ENCODE results near the gene NAA30. TPM values are rescaled to one million over a fixed set of nuclear protein-coding genes. Genes with fewer than 3 reads are reported as not detected.

Gene NAA30
- total and polyA plus RNA-seq, 2 donors (not counting 1 experiment from before 2014, with no cell fraction given), result 2.8 to 13.3 TPM

- POLR2A ChIA-PET, result no interaction called here
- Mint-ChIP-seq H3K27ac (no peak overlapping the region), H3K4me3 (no peak overlapping the region), H3K9me3 (ENCODE audit: insufficient read depth) (no peaks in the 10 kb centered on the region), H3K27me3 (no peaks in the 10 kb centered on the region), H3K4me1 (peaks cover 11% of the 10 kb centered on the region)
- Histone ChIP-seq H3K4me3 (ENCODE audit: control extremely low read depth in 1 of 5, extremely low read depth in 1 of 5, insufficient read depth in 1 of 5, low read depth in 2 of 5, low read length in 4 of 5) (no peak overlapping the region), H3K4me1 (ENCODE audit: control insufficient read depth in 2 of 2, insufficient read depth in 2 of 2, low read length in 2 of 2) (no peaks in the 10 kb centered on the region), H3K9me3 (ENCODE audit: control extremely low read depth in 1 of 3, control insufficient read depth in 2 of 3, insufficient read depth in 1 of 3, low read length in 2 of 3) (no peaks in the 10 kb centered on the region), H3K79me2 (ENCODE audit: control insufficient read depth, insufficient read depth, low read length) (peaks cover 5% of the 10 kb centered on the region), H3K4me2 (replicated peaks; ENCODE audit: low read depth, low read length, poor library complexity, severe bottlenecking) (no peak overlapping the region), H3K9ac (ENCODE audit: low read length) (no peak overlapping the region), H3K27me3 (replicated peaks in 1 of 4; ENCODE audit: control extremely low read depth in 1 of 4, control insufficient read depth in 3 of 4, insufficient read depth in 4 of 4, low read length in 3 of 4) (no peaks in the 10 kb centered on the region), H3K36me3 (replicated peaks in 1 of 2; ENCODE audit: control extremely low read depth in 1 of 2, control insufficient read depth in 1 of 2, extremely low read depth in 1 of 2, insufficient read depth in 2 of 2, low read length in 1 of 2) (peaks cover 0 to 14% of the 10 kb centered on the region in 2 experiments), H2AFZ (ENCODE audit: insufficient read depth, low read depth, low read length, poor library complexity, severe bottlenecking) (no peak overlapping the region), H4K20me1 (ENCODE audit: control insufficient read depth, insufficient read depth, low read length, poor library complexity, severe bottlenecking) (peaks cover 15% of the 10 kb centered on the region), H3K27ac (ENCODE audit: low read length in 2 of 2) (no peak overlapping the region)
- TF ChIP-seq CTCF (IDR thresholded peaks at IDR 0.05), result no peak
- no peak for TF ChIP-seq EZH2 (IDR thresholded peaks at IDR 0.05; ENCODE audit: borderline replicate concordance, insufficient read depth, low read depth, low read length, poor library complexity, severe bottlenecking)
- 100% methylated on average over 1 of the region's 2 CpGs for WGBS (ENCODE audit: insufficient coverage)
- intact Hi-C loops (cut with micrococcal nuclease), result no loop called here
- ATAC-seq (ENCODE audit: low read depth), result no peak
- DNase-seq, result no peak
- CTCF ChIA-PET, result no interaction called here
Measured at GRCh38 chr14:57405562-57405961, 15.2 kb downstream of the NAA30 start.

GRCh38 chr14:57408037-57408436 is 17.7 kb downstream of the NAA30 start:
- no peaks in the 10 kb centered on the region for H3K27me3 ChIP-seq (replicated peaks in 1 of 4; ENCODE audit: control extremely low read depth in 1 of 4, control insufficient read depth in 3 of 4, insufficient read depth in 4 of 4, low read length in 3 of 4)
- POLR2A ChIA-PET, result no interaction called here
- CTCF ChIA-PET, result no interaction called here
- H3K4me1 Mint-ChIP-seq, result peaks cover 4% of the 10 kb centered on the region
- no peak overlapping the region for H3K27ac ChIP-seq (ENCODE audit: low read length in 2 of 2)
- no peaks in the 10 kb centered on the region for H3K79me2 ChIP-seq (ENCODE audit: control insufficient read depth, insufficient read depth, low read length)
- peaks cover 0 to 12% of the 10 kb centered on the region in 2 experiments for H3K36me3 ChIP-seq (replicated peaks in 1 of 2; ENCODE audit: control extremely low read depth in 1 of 2, control insufficient read depth in 1 of 2, extremely low read depth in 1 of 2, insufficient read depth in 2 of 2, low read length in 1 of 2)
- no peaks in the 10 kb centered on the region for H3K4me1 ChIP-seq (ENCODE audit: control insufficient read depth in 2 of 2, insufficient read depth in 2 of 2, low read length in 2 of 2)
- TF ChIP-seq CTCF (IDR thresholded peaks at IDR 0.05), result no peak
- no peak for TF ChIP-seq EZH2 (IDR thresholded peaks at IDR 0.05; ENCODE audit: borderline replicate concordance, insufficient read depth, low read depth, low read length, poor library complexity, severe bottlenecking)
- DNase-seq (no peak), ATAC-seq (ENCODE audit: low read depth) (no peak)
- H2AFZ ChIP-seq (ENCODE audit: insufficient read depth, low read depth, low read length, poor library complexity, severe bottlenecking), result no peak overlapping the region
- H3K4me3 Mint-ChIP-seq, result no peak overlapping the region
- WGBS (ENCODE audit: insufficient coverage), result no CpG with 5 or more reads among the region's 2 CpGs
- no peaks in the 10 kb centered on the region for H3K9me3 ChIP-seq (ENCODE audit: control extremely low read depth in 1 of 3, control insufficient read depth in 2 of 3, insufficient read depth in 1 of 3, low read length in 2 of 3)
- H3K4me3 ChIP-seq (ENCODE audit: control extremely low read depth in 1 of 5, extremely low read depth in 1 of 5, insufficient read depth in 1 of 5, low read depth in 2 of 5, low read length in 4 of 5), result no peak overlapping the region
- peaks cover 11% of the 10 kb centered on the region for H4K20me1 ChIP-seq (ENCODE audit: control insufficient read depth, insufficient read depth, low read length, poor library complexity, severe bottlenecking)
- no peak overlapping the region for H3K4me2 ChIP-seq (replicated peaks; ENCODE audit: low read depth, low read length, poor library complexity, severe bottlenecking)
- no peaks in the 10 kb centered on the region for H3K27me3 Mint-ChIP-seq
- no peak overlapping the region for H3K9ac ChIP-seq (ENCODE audit: low read length)
- no peak overlapping the region for H3K27ac Mint-ChIP-seq
- H3K9me3 Mint-ChIP-seq (ENCODE audit: insufficient read depth), result no peaks in the 10 kb centered on the region
- intact Hi-C loops (cut with micrococcal nuclease), result no loop called here

Data from B cell (primary cell).